ENCODE data around the gene DDX11.
"Not testable (repeated sequence)": the region's sequence is repeated elsewhere in the genome, so short reads cannot be mapped to it uniquely, and the experiment has no call there.

DDX11 gene

GRCh38 chr12:31100503-31101208 is 27.0 kb downstream of the DDX11 start:
- DNase-seq, result not testable (repeated sequence)

GRCh38 chr12:31102125-31102524 is 28.5 kb downstream of the DDX11 start:
- DNase-seq, result not testable (repeated sequence)

GRCh38 chr12:31102596-31102995 is 28.9 kb downstream of the DDX11 start:
- DNase-seq, result not testable (repeated sequence)

- peak; percentile 12 to 65 for DNase-seq
Observed at GRCh38 chr12:31103561-31103975, 29.9 kb downstream of the DDX11 start.

GRCh38 chr12:31104220-31104619 is 30.6 kb downstream of the DDX11 start:
- DNase-seq, result peak in 1 of 2 experiments; percentile 52

GRCh38 chr12:31104773-31105172 is 31.1 kb downstream of the DDX11 start:
- DNase-seq, result not testable (repeated sequence)

GRCh38 chr12:31105668-31106067 is 32.0 kb downstream of the DDX11 start:
- no peak for DNase-seq

GRCh38 chr12:31106101-31106803 is 32.6 kb downstream of the DDX11 start:
- peak; percentile 90 to 95 for DNase-seq

- DNase-seq, result not testable (repeated sequence)
Observed at GRCh38 chr12:31109773-31110172, 36.1 kb downstream of the DDX11 start.

- not testable (repeated sequence) for DNase-seq
Observed at GRCh38 chr12:31110263-31110662, 36.6 kb downstream of the DDX11 start.

GRCh38 chr12:31115092-31115601 is 41.5 kb downstream of the DDX11 start:
- not testable (repeated sequence) for DNase-seq

GRCh38 chr12:31116846-31117202 is 43.2 kb downstream of the DDX11 start:
- DNase-seq, result not testable (repeated sequence)

GRCh38 chr12:31117203-31118011 is 43.7 kb downstream of the DDX11 start:
- peak; percentile 63 to 82 for DNase-seq

GRCh38 chr12:31118347-31119191 is 44.9 kb downstream of the DDX11 start:
- DNase-seq, result peak; percentile 82 to 93

- peak; percentile 48 to 79 for DNase-seq
Observed at GRCh38 chr12:31119192-31119802, 45.6 kb downstream of the DDX11 start.

- peak in 1 of 2 experiments; percentile 31 for DNase-seq
Observed at GRCh38 chr12:31119803-31120211, 46.1 kb downstream of the DDX11 start.

- no peak for DNase-seq
Observed at GRCh38 chr12:31120392-31121008, 46.8 kb downstream of the DDX11 start.

- not testable (repeated sequence) for DNase-seq
Observed at GRCh38 chr12:31121022-31121728, 47.5 kb downstream of the DDX11 start.

GRCh38 chr12:31122481-31122880 is 48.8 kb downstream of the DDX11 start:
- no peak for DNase-seq

- not testable (repeated sequence) for DNase-seq
Observed at GRCh38 chr12:31124158-31124557, 50.5 kb downstream of the DDX11 start.

- DNase-seq, result not testable (repeated sequence)
Observed at GRCh38 chr12:31125171-31125570, 51.5 kb downstream of the DDX11 start.
